ENCODE results near the gene SYNC.
"Not testable (repeated sequence)": the region's sequence is repeated elsewhere in the genome, so short reads cannot be mapped to it uniquely, and the experiment has no call there.

Gene SYNC

GRCh38 chr1:32642292-32642827 lies 60.2 kb downstream of the SYNC start:
- DNase-seq (ENCODE audit: low spot score), result not testable (repeated sequence)

GRCh38 chr1:32639489-32640075 lies 63.0 kb downstream of the SYNC start:
- no peak for DNase-seq (ENCODE audit: low spot score)

GRCh38 chr1:32636914-32637645 lies 65.5 kb downstream of the SYNC start:
- no peak for DNase-seq (ENCODE audit: low spot score)

GRCh38 chr1:32635508-32636277 lies 66.9 kb downstream of the SYNC start:
- no peak for DNase-seq (ENCODE audit: low spot score)

- no peak for DNase-seq (ENCODE audit: low spot score)
Observed at GRCh38 chr1:32632829-32633228, 69.7 kb downstream of the SYNC start.

- not testable (repeated sequence) for DNase-seq (ENCODE audit: low spot score)
Observed at GRCh38 chr1:32630173-32630572, 72.4 kb downstream of the SYNC start.

Data from RKO (cell line).